PFSK-1 (cell line): Measurements from ENCODE around the gene BUD31.

Experiments
- FOXP2 ChIP-seq: optimal IDR thresholded peaks from 2 replicates; pipeline ENCODE3; 2011; ENCODE audit warnings: borderline replicate concordance, control low read depth, inconsistent platforms; ENCODE audit not compliant: insufficient read depth; ENCODE audit errors: extremely low read length, extremely low read depth
- POLR2AphosphoS5 ChIP-seq: IDR thresholded peaks from 2 replicates; pipeline ENCODE4 v1.6.1; 2012; ENCODE audit warnings: low read depth, mild to moderate bottlenecking, control low read depth, low read length, moderate library complexity
- REST ChIP-seq, 2 experiments: IDR thresholded peaks; 2 replicates each; pipeline versions ENCODE4 v1.6.1 to v1.8.0; 2011 to 2012; ENCODE audit warnings: low read depth in 2 of 2, low read length in 2 of 2, control low read depth in 1 of 2, inconsistent platforms in 1 of 2, mild to moderate bottlenecking in 1 of 2, moderate library complexity in 1 of 2; ENCODE audit not compliant: insufficient read depth in 1 of 2
- SIN3A ChIP-seq: IDR thresholded peaks from 2 replicates; pipeline ENCODE4 v1.6.1; 2012; ENCODE audit warnings: mild to moderate bottlenecking, low read length, moderate library complexity, borderline replicate concordance; ENCODE audit not compliant: insufficient read depth
- TAF1 ChIP-seq: IDR thresholded peaks from 2 replicates; pipeline ENCODE4 v1.6.1; 2012; ENCODE audit warnings: low read length, control low read depth, borderline replicate concordance; ENCODE audit not compliant: insufficient read depth

- no peak for TF ChIP-seq SIN3A
- no peak for TF ChIP-seq REST (IDR thresholded peaks at IDR 0.05; ENCODE audit: insufficient read depth in 1 of 2, low read depth in 2 of 2, low read length in 2 of 2)
- no peak for TF ChIP-seq POLR2AphosphoS5
- TF ChIP-seq TAF1, result no peak
- TF ChIP-seq FOXP2, result no peak
Measured at GRCh38 chr7:99437946-99438572, 29.3 kb downstream of the BUD31 start.
